ENCODE data around the gene RNF13. TPM values are rescaled to one million over a fixed set of nuclear protein-coding genes. Genes with fewer than 3 reads are reported as not detected.

The RNF13 gene
- total and polyA plus RNA-seq, 8 donors, result 18.1 to 51.9 (median 35.3) TPM

GRCh38 chr3:150005243-150006112 is 192.5 kb downstream of the RNF13 start:
- Histone ChIP-seq H3K4me3 (no peak overlapping the region), H3K4me1 (no peaks in the 10 kb centered on the region), H3K36me3 (no peaks in the 10 kb centered on the region), H3K27ac (no peak overlapping the region), H3K9me3 (no peaks in the 10 kb centered on the region), H3K27me3 (no peaks in the 10 kb centered on the region)
- no peak for TF ChIP-seq CTCF (IDR thresholded peaks at IDR 0.05)
- ATAC-seq (no peak), DNase-seq (no peak), FAIRE-seq (no peak)
- intact Hi-C loops (cut with DNase I), result no loop called here
- 68 to 78% methylated on average over 4 of the region's 4 CpGs for WGBS, 2 donors

- no peaks in the 10 kb centered on the region for H3K9me3 ChIP-seq
- DNase-seq (no peak), ATAC-seq (no peak), FAIRE-seq (no peak)
- no peaks in the 10 kb centered on the region for H3K36me3 ChIP-seq
- no peak for TF ChIP-seq CTCF (IDR thresholded peaks at IDR 0.05)
- H3K27me3 ChIP-seq, result no peaks in the 10 kb centered on the region
- intact Hi-C loops (cut with DNase I), result no loop called here
- no peak overlapping the region for H3K4me3 ChIP-seq
- H3K27ac ChIP-seq, result no peak overlapping the region
- no peaks in the 10 kb centered on the region for H3K4me1 ChIP-seq
Measured at GRCh38 chr3:150006794-150007193, 193.8 kb downstream of the RNF13 start.

Other genes with a start within 250 kb of the RNF13 start
- 10 to 100 TPM; 19.8 to 47.0 (median 25.2) TPM for gene WWTR1, start 155.2 kb upstream of the RNF13 start, total RNA-seq
- 10 to 100 TPM; 18.9 to 21.6 TPM for gene WWTR1, start 155.2 kb upstream of the RNF13 start, polyA plus RNA-seq
- gene COMMD2, start 60.7 kb upstream of the RNF13 start, total RNA-seq, result 10 to 100 TPM in 5 of 6 donors, 1 to 10 TPM in 1; 9.0 to 19.2 (median 14.1) TPM
- gene COMMD2, start 60.7 kb upstream of the RNF13 start, polyA plus RNA-seq, result 1 to 10 TPM; 4.4 to 8.4 TPM
- gene ANKUB1, start 20.7 kb upstream of the RNF13 start, total RNA-seq, result not detected
- gene ANKUB1, start 20.7 kb upstream of the RNF13 start, polyA plus RNA-seq, result not detected
- gene PFN2, start 157.7 kb downstream of the RNF13 start, total RNA-seq, result 10 to 100 TPM; 31.8 to 39.9 (median 33.5) TPM
- 100 to 1,000 TPM in 1 of 2 donors, 10 to 100 TPM in 1; 32.2 to 109 TPM for gene PFN2, start 157.7 kb downstream of the RNF13 start, polyA plus RNA-seq

Data from pancreas (tissue), 10 donors.